ENCODE data around the gene WWOX. TPM values are rescaled to one million over a fixed set of nuclear protein-coding genes. Genes with fewer than 3 reads are reported as not detected.

WWOX gene
- total RNA-seq, 1 experiment from 2014 or later, result 15.6 TPM

- DNase-seq, result no peak
- H3K9ac ChIP-seq (ENCODE audit: extremely low read depth, insufficient read length, low read length), result no peak overlapping the region
- Mint-ChIP-seq H3K9me3 (no peaks in the 10 kb centered on the region), H3K4me3 (no peak overlapping the region), H3K36me3 (ENCODE audit: insufficient read depth in 1 of 3, low read depth in 3 of 3) (no peaks in the 10 kb centered on the region), H3K27me3 (ENCODE audit: low read depth) (no peaks in the 10 kb centered on the region), H3K27ac (no peak overlapping the region), H3K4me1 (peaks cover 23 to 26% of the 10 kb centered on the region in 2 experiments)
- H3K23ac ChIP-seq (ENCODE audit: insufficient read length, low read depth, low read length), result no peak overlapping the region
- H3K27me3 ChIP-seq (ENCODE audit: insufficient read depth, low read length), result no peaks in the 10 kb centered on the region
- no peak overlapping the region for H2BK20ac ChIP-seq (ENCODE audit: low read depth, low read length, poor library complexity, severe bottlenecking)
- H3K4ac ChIP-seq (ENCODE audit: low read depth, low read length), result no peak overlapping the region
- H3K14ac ChIP-seq (ENCODE audit: insufficient read depth, low read length), result no peak overlapping the region
- no CpG with 5 or more reads among the region's 7 CpGs for WGBS (ENCODE audit: extremely low coverage, insufficient read length, low lambda C conversion rate)
- no peak overlapping the region for H3K18ac ChIP-seq (ENCODE audit: insufficient read length, low read depth, low read length)
- H3K79me2 ChIP-seq (ENCODE audit: insufficient read depth, low read length), result no peaks in the 10 kb centered on the region
- H4K5ac ChIP-seq (ENCODE audit: insufficient read length, low read depth, low read length), result no peak overlapping the region
- H4K20me1 ChIP-seq (ENCODE audit: control insufficient read depth, insufficient read depth, insufficient read length), result no peaks in the 10 kb centered on the region
- no peaks in the 10 kb centered on the region; the same call in 1 of the 2 replicates for H3K4me1 ChIP-seq (ENCODE audit: insufficient read depth, low read length)
- H2BK12ac ChIP-seq (ENCODE audit: insufficient read length, low read depth, low read length), result no peak overlapping the region
- no peak overlapping the region for H2BK120ac ChIP-seq (ENCODE audit: low read depth, low read length, poor library complexity, severe bottlenecking)
- H3T11ph ChIP-seq (ENCODE audit: low read length), result no peak overlapping the region
- H3K27ac ChIP-seq (ENCODE audit: insufficient read length, low read depth, low read length), result no peak overlapping the region
- H3K23me2 ChIP-seq (ENCODE audit: insufficient read length, low read depth, low read length, poor library complexity, severe bottlenecking), result no peaks in the 10 kb centered on the region
- H4K91ac ChIP-seq (ENCODE audit: insufficient read length, low read depth, low read length), result no peak overlapping the region
- H3K9me3 ChIP-seq (ENCODE audit: control insufficient read depth, low read depth, low read length), result no peaks in the 10 kb centered on the region
- no peak overlapping the region for H2BK5ac ChIP-seq (ENCODE audit: insufficient read length, low read length)
- TF ChIP-seq CTCF (conservative IDR thresholded peaks at IDR 0.05), result no peak
- no peak overlapping the region for H3K4me2 ChIP-seq (ENCODE audit: insufficient read depth, insufficient read length, low read length)
- no peak overlapping the region for H2AK5ac ChIP-seq (ENCODE audit: insufficient read length, low read length)
- no peak overlapping the region for H3K56ac ChIP-seq (ENCODE audit: insufficient read length, low read depth, low read length)
- no peaks in the 10 kb centered on the region for H3K79me1 ChIP-seq (ENCODE audit: insufficient read depth, low read depth, low read length, poor library complexity, severe bottlenecking)
- H2AFZ ChIP-seq (ENCODE audit: low read length), result no peak overlapping the region
- H4K8ac ChIP-seq (replicated peaks; ENCODE audit: insufficient read length, low read depth, low read length), result no peak overlapping the region
- no peak overlapping the region for H2BK15ac ChIP-seq (ENCODE audit: low read depth, low read length)
These were observed 494.7 kb downstream of the WWOX start for GRCh38 chr16:78594191-78594590.
